IMR-90 (cell line): Measurements from ENCODE around the gene LYPD6B.

Experiments used
- CTCF ChIP-seq: conservative IDR thresholded peaks from 2 replicates; pipeline ENCODE4 v1.5.1; 2012; ENCODE audit warnings: mild to moderate bottlenecking, low read depth, low read length, improper control_type of control experiment
- ELK1 ChIP-seq: fragments of 150-350 bp; IDR thresholded peaks from 2 replicates; pipeline ENCODE4 v1.6.1; 2016; ENCODE audit warnings: low read depth, mild to moderate bottlenecking, low read length, moderate library complexity, borderline replicate concordance
- POLR2A ChIP-seq: IDR thresholded peaks from 2 replicates; pipeline ENCODE4 v1.6.1; 2012; ENCODE audit warnings: mild to moderate bottlenecking, low read depth, low read length
- RFX5 ChIP-seq: IDR thresholded peaks from 2 replicates; pipeline ENCODE4 v1.8.0; 2012; ENCODE audit warnings: low read depth, mild to moderate bottlenecking, low read length, moderate library complexity

- TF ChIP-seq CTCF: no peak
- no peak for TF ChIP-seq ELK1
- TF ChIP-seq POLR2A: no peak
- no peak for TF ChIP-seq RFX5
These were observed 52.2 kb downstream of the LYPD6B start for GRCh38 chr2:149090706-149091105.
